Neural progenitor cell (in vitro differentiated cells): ENCODE data around the gene HCST.

Experiments
- EZH2 ChIP-seq: fragments of 200-600 bp; sonication (generic); IDR thresholded peaks from 2 replicates; pipeline ENCODE4 v1.6.1; 2017; ENCODE audit warnings: antibody characterized with exemption, mild to moderate bottlenecking, moderate library complexity
- EZH2phosphoT487 ChIP-seq: fragments of 200-600 bp; sonication (generic); IDR thresholded peaks from 2 replicates; pipeline ENCODE4 v1.6.1; 2017; ENCODE audit warnings: antibody characterized with exemption
- TF ChIP-seq, protein P1 (sequence below): fragments of 200-600 bp; sonication (generic); IDR thresholded peaks from 2 replicates; pipeline ENCODE4 v1.5.1; 2017; ENCODE audit warnings: antibody characterized with exemption, mild to moderate bottlenecking

GRCh38 chr19:35901854-35902661 is at the start of gene HCST:
- TF ChIP-seq, protein P1, sequence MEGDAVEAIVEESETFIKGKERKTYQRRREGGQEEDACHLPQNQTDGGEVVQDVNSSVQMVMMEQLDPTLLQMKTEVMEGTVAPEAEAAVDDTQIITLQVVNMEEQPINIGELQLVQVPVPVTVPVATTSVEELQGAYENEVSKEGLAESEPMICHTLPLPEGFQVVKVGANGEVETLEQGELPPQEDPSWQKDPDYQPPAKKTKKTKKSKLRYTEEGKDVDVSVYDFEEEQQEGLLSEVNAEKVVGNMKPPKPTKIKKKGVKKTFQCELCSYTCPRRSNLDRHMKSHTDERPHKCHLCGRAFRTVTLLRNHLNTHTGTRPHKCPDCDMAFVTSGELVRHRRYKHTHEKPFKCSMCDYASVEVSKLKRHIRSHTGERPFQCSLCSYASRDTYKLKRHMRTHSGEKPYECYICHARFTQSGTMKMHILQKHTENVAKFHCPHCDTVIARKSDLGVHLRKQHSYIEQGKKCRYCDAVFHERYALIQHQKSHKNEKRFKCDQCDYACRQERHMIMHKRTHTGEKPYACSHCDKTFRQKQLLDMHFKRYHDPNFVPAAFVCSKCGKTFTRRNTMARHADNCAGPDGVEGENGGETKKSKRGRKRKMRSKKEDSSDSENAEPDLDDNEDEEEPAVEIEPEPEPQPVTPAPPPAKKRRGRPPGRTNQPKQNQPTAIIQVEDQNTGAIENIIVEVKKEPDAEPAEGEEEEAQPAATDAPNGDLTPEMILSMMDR, result no peak
- no peak for TF ChIP-seq EZH2phosphoT487
- TF ChIP-seq EZH2, result no peak
